Muscle of back (tissue), 13 donors: Measurements from ENCODE around the gene DIABLO. TPM values are rescaled to one million over a fixed set of nuclear protein-coding genes. Genes with fewer than 3 reads are reported as not detected.
"Not testable (repeated sequence)": the region's sequence is repeated elsewhere in the genome, so short reads cannot be mapped to it uniquely, and the experiment has no call there.

Source experiments
- DNase-seq, 3 donors: peaks; one replicate each; pipeline versions ENCODE4 v3.0.0 to v3.0.0-alpha.2; 2013
- long read RNA-seq, 9 donors: transcript quantifications; one replicate each; lab custom pipeline, GENCODE V29; 2026
- polyA plus RNA-seq, 10 donors: library from polyadenylated mRNA; unstranded; fragments of 120-200 nt; gene quantifications; one replicate each; pipeline ENCODE4 v1.2.1, GENCODE V29; 2013; ENCODE audit not compliant: insufficient read length in 10 of 10

DIABLO gene
- 10 to 100 TPM; 25.8 to 43.3 (median 38.0) TPM for polyA plus RNA-seq
- long read RNA-seq, donor 1, transcript DIABLO-207 (6 exons, 1,471 nt), result major isoform, 19 of 23 reads
- long read RNA-seq, donor 1, partial matches to known transcripts, result 0 of 23 reads
- long read RNA-seq, donor 1, other reads (novel, unspliced or antisense), result 0 of 23 reads
- long read RNA-seq, donor 2, transcript DIABLO-207 (6 exons, 1,471 nt), result major isoform, 7 of 13 reads
- long read RNA-seq, donor 2, partial matches to known transcripts, result 0 of 13 reads
- long read RNA-seq, donor 2, other reads (novel, unspliced or antisense), result 0 of 13 reads
- long read RNA-seq, donor 3, result 0 reads
- long read RNA-seq, donor 4, transcript DIABLO-207 (6 exons, 1,471 nt), result major isoform, 6 of 7 reads
- long read RNA-seq, donor 4, partial matches to known transcripts, result 0 of 7 reads
- long read RNA-seq, donor 4, other reads (novel, unspliced or antisense), result 0 of 7 reads
- long read RNA-seq, donor 5, transcript DIABLO-207 (6 exons, 1,471 nt), result major isoform, 25 of 27 reads
- long read RNA-seq, donor 5, partial matches to known transcripts, result 0 of 27 reads
- long read RNA-seq, donor 5, other reads (novel, unspliced or antisense), result 0 of 27 reads
- long read RNA-seq, donor 6, transcript DIABLO-202 (6 exons, 1,336 nt), result minor isoform, 5 of 22 reads
- long read RNA-seq, donor 6, transcript DIABLO-207 (6 exons, 1,471 nt), result major isoform, 16 of 22 reads
- long read RNA-seq, donor 6, partial matches to known transcripts, result 0 of 22 reads
- long read RNA-seq, donor 6, other reads (novel, unspliced or antisense), result 0 of 22 reads
- long read RNA-seq, donor 7, transcript DIABLO-207 (6 exons, 1,471 nt), result major isoform, 9 of 14 reads
- long read RNA-seq, donor 7, partial matches to known transcripts, result 0 of 14 reads
- long read RNA-seq, donor 7, other reads (novel, unspliced or antisense), result 0 of 14 reads
- long read RNA-seq, donor 8, transcript DIABLO-207 (6 exons, 1,471 nt), result major isoform, 7 of 11 reads
- long read RNA-seq, donor 8, partial matches to known transcripts, result 0 of 11 reads
- long read RNA-seq, donor 8, other reads (novel, unspliced or antisense), result 0 of 11 reads
- long read RNA-seq, donor 9, partial matches to known transcripts, result 0 of 4 reads
- long read RNA-seq, donor 9, other reads (novel, unspliced or antisense), result 0 of 4 reads

GRCh38 chr12:122225683-122226365, at the start of gene DIABLO:
TSS of gene DIABLO (minus strand) at chr12:122226052. CDS start at chr12:122226014, 38 bp downstream.
- peak; percentile 100 for DNase-seq

GRCh38 chr12:122275459-122275858, 49.6 kb upstream of the DIABLO start:
- DNase-seq, result no peak

GRCh38 chr12:122266230-122266901, 40.5 kb upstream of the DIABLO start, which contains the start of gene VPS33A:
TSS of gene VPS33A (minus strand) at chr12:122266494. CDS start at chr12:122266408, 86 bp downstream.
- peak; percentile 98 to 99 (median 99) for DNase-seq

GRCh38 chr12:122265886-122266229, 40.0 kb upstream of the DIABLO start:
- no peak for DNase-seq

GRCh38 chr12:122265476-122265875, 39.6 kb upstream of the DIABLO start:
- DNase-seq, result no peak

- not testable (repeated sequence) for DNase-seq
Measured at GRCh38 chr12:122260735-122261134, 34.9 kb upstream of the DIABLO start.

GRCh38 chr12:122258939-122259338, 33.1 kb upstream of the DIABLO start:
- not testable (repeated sequence) for DNase-seq

- DNase-seq, result not testable (repeated sequence)
Measured at GRCh38 chr12:122258462-122258861, 32.6 kb upstream of the DIABLO start.

GRCh38 chr12:122250536-122250935, 24.7 kb upstream of the DIABLO start:
- DNase-seq, result no peak

- DNase-seq, result no peak
Measured at GRCh38 chr12:122250047-122250446, 24.2 kb upstream of the DIABLO start.

GRCh38 chr12:122245553-122245952, 19.7 kb upstream of the DIABLO start:
- no peak for DNase-seq

- DNase-seq, result no peak
Measured at GRCh38 chr12:122244565-122245371, 18.9 kb upstream of the DIABLO start.

- DNase-seq, result no peak
Measured at GRCh38 chr12:122243965-122244364, 18.1 kb upstream of the DIABLO start.

GRCh38 chr12:122238861-122239260, 13.0 kb upstream of the DIABLO start:
- DNase-seq, result no peak

- DNase-seq, result no peak
Measured at GRCh38 chr12:122235741-122236140, 9.9 kb upstream of the DIABLO start.

GRCh38 chr12:122232691-122233090, 6.8 kb upstream of the DIABLO start:
- DNase-seq, result no peak

GRCh38 chr12:122230798-122231197, 4.9 kb upstream of the DIABLO start:
- DNase-seq, result no peak

GRCh38 chr12:122228092-122228491, 2.2 kb upstream of the DIABLO start:
- DNase-seq, result no peak

GRCh38 chr12:122227341-122227740, 1.5 kb upstream of the DIABLO start:
- DNase-seq, result no peak
